WTC11 (cell line): ENCODE data around the gene MPEG1. TPM values are rescaled to one million over a fixed set of nuclear protein-coding genes. Genes with fewer than 3 reads are reported as not detected.

ENCODE experiments used
- ATAC-seq: fragments of 200-7000 bp; cut with Tn5 transposase; 2 replicates; pipeline ENCODE4 v1.10.0; 2021; ENCODE audit warnings: mild to moderate bottlenecking, moderate library complexity
- CTCF ChIA-PET: fragments of 300-600 bp; sonication (Branson Sonifier 250); formaldehyde crosslinking; loops from one replicate; lab custom pipeline; 2021; ENCODE audit warnings: antibody characterized with exemption; lab: Charles Lee
- POLR2A ChIA-PET: fragments of 350-600 bp; sonication (Branson Sonifier 250); formaldehyde crosslinking; loops from one replicate; lab custom pipeline; 2021; ENCODE audit warnings: antibody characterized with exemption; lab: Charles Lee
- DNase-seq: peaks from one replicate; pipeline ENCODE4 v3.0.0; 2021; ENCODE audit warnings: low spot score
- H3K27ac Mint-ChIP-seq: 2 replicates; pipeline ENCODE4 v1.8.0; 2021; ENCODE audit warnings: mixed read lengths
- H3K27me3 Mint-ChIP-seq: 2 replicates; pipeline ENCODE4 v1.8.0; 2021; ENCODE audit warnings: low read depth, mild to moderate bottlenecking, moderate library complexity, mixed read lengths
- H3K36me3 Mint-ChIP-seq: 2 replicates; pipeline ENCODE4 v1.8.0; 2021; ENCODE audit warnings: mixed read lengths
- H3K4me1 Mint-ChIP-seq: 2 replicates; pipeline ENCODE4 v1.8.0; 2022; ENCODE audit warnings: mixed read lengths
- H3K4me3 Mint-ChIP-seq: 2 replicates; pipeline ENCODE4 v1.8.0; 2021; ENCODE audit warnings: mild to moderate bottlenecking, moderate library complexity, mixed read lengths
- H3K9me3 Mint-ChIP-seq: 2 replicates; pipeline ENCODE4 v1.8.0; 2021; ENCODE audit warnings: mixed read lengths
- ARID4B ChIP-seq: sonication (generic); formaldehyde crosslinking; IDR thresholded peaks from 2 replicates; pipeline ENCODE4 v1.8.0; 2023; ENCODE audit warnings: missing genetic modification reagents, mild to moderate bottlenecking, borderline replicate concordance
- ATF1 ChIP-seq: sonication (generic); formaldehyde crosslinking; IDR thresholded peaks from 2 replicates; pipeline ENCODE4 v1.8.1; 2023; ENCODE audit warnings: mild to moderate bottlenecking, moderate library complexity, missing genetic modification reagents
- CBFB ChIP-seq: sonication (generic); formaldehyde crosslinking; IDR thresholded peaks from 2 replicates; pipeline ENCODE4 v1.8.1; 2022; ENCODE audit warnings: mild to moderate bottlenecking, low read depth, missing genetic modification reagents
- CTCF ChIP-seq: fragments of 200-600 bp; IDR thresholded peaks from 2 replicates; pipeline ENCODE4 v1.8.0; 2022; ENCODE audit warnings: antibody characterized with exemption
- ELF4 ChIP-seq: sonication (generic); formaldehyde crosslinking; IDR thresholded peaks from 2 replicates; pipeline ENCODE4 v1.8.1; 2022; ENCODE audit warnings: low read depth, mild to moderate bottlenecking, moderate library complexity, missing genetic modification reagents
- GRHL2 ChIP-seq: fragments of 250-450 bp; sonication (Bioruptor Pico); IDR thresholded peaks from 2 replicates; pipeline ENCODE4 v1.8.0; 2022; ENCODE audit warnings: mild to moderate bottlenecking, moderate library complexity; ENCODE audit not compliant: insufficient replicate concordance, severe bottlenecking
- JUN ChIP-seq: sonication (generic); formaldehyde crosslinking; IDR thresholded peaks from 2 replicates; pipeline ENCODE4 v1.8.0; 2023; ENCODE audit warnings: mild to moderate bottlenecking, missing genetic modification reagents
- MXD4 ChIP-seq: fragments of 250-450 bp; sonication (Bioruptor Pico); IDR thresholded peaks from 2 replicates; pipeline ENCODE4 v1.8.0; 2021; ENCODE audit warnings: mild to moderate bottlenecking, moderate library complexity, borderline replicate concordance
- NR1H2 ChIP-seq: sonication (generic); formaldehyde crosslinking; IDR thresholded peaks from 2 replicates; pipeline ENCODE4 v1.9.0; 2021; ENCODE audit warnings: mild to moderate bottlenecking, moderate library complexity, missing genetic modification reagents
- NR2C2 ChIP-seq: sonication (generic); formaldehyde crosslinking; IDR thresholded peaks from 2 replicates; pipeline ENCODE4 v1.8.0; 2022; ENCODE audit warnings: mild to moderate bottlenecking, missing genetic modification reagents
- OVOL2 ChIP-seq: fragments of 250-450 bp; sonication (Bioruptor Pico); IDR thresholded peaks from 2 replicates; pipeline ENCODE4 v1.9.0; 2021; ENCODE audit warnings: mild to moderate bottlenecking, borderline replicate concordance
- PRRX2 ChIP-seq: fragments of 250-450 bp; sonication (Bioruptor Pico); IDR thresholded peaks from 2 replicates; pipeline ENCODE4 v1.8.0; 2021; ENCODE audit warnings: mild to moderate bottlenecking
- RELA ChIP-seq: sonication (generic); formaldehyde crosslinking; IDR thresholded peaks from 2 replicates; pipeline ENCODE4 v1.8.1; 2022; ENCODE audit warnings: missing genetic modification reagents, mild to moderate bottlenecking, borderline replicate concordance
- SMAD4 ChIP-seq: sonication (generic); formaldehyde crosslinking; IDR thresholded peaks from 2 replicates; pipeline ENCODE4 v1.8.0; 2022; ENCODE audit warnings: mild to moderate bottlenecking, missing genetic modification reagents
- USF1 ChIP-seq: sonication (generic); formaldehyde crosslinking; IDR thresholded peaks from 2 replicates; pipeline ENCODE4 v1.8.0; 2022; ENCODE audit warnings: mild to moderate bottlenecking, missing genetic modification reagents
- ZNF138 ChIP-seq: sonication (generic); formaldehyde crosslinking; conservative IDR thresholded peaks from 2 replicates; pipeline ENCODE4 v1.8.1; 2022; ENCODE audit warnings: mild to moderate bottlenecking, moderate library complexity, missing genetic modification reagents
- ZNF281 ChIP-seq: sonication (generic); formaldehyde crosslinking; IDR thresholded peaks from 2 replicates; pipeline ENCODE4 v1.8.0; 2023; ENCODE audit warnings: mild to moderate bottlenecking, missing genetic modification reagents
- ZNF423 ChIP-seq: fragments of 250-450 bp; sonication (Bioruptor Pico); IDR thresholded peaks from 2 replicates; pipeline ENCODE4 v2.1.2; 2022; ENCODE audit warnings: mild to moderate bottlenecking, moderate library complexity
- total RNA-seq: library from RNA; stranded (reverse); gene quantifications from 3 replicates; pipeline ENCODE4 v1.2.3, GENCODE V29; 2021

MPEG1 gene
- total RNA-seq, 1 experiment from 2014 or later = 0.09 TPM

- ATAC-seq (no peak), DNase-seq (no peak)
- Mint-ChIP-seq H3K4me3 (no peak overlapping the region), H3K36me3 (peaks cover 25% of the 10 kb centered on the region), H3K9me3 (no peaks in the 10 kb centered on the region), H3K4me1 (peaks cover 16% of the 10 kb centered on the region), H3K27me3 (no peaks in the 10 kb centered on the region), H3K27ac (no peak overlapping the region; the same call in 1 of the 2 replicates)
- TF ChIP-seq GRHL2 (CRISPR knock-in tag) = no peak
- no peak for TF ChIP-seq NR1H2 (CRISPR knock-in tag)
- TF ChIP-seq ZNF423 (CRISPR knock-in tag) = no peak
- TF ChIP-seq RELA (CRISPR knock-in tag) = no peak
- no peak for TF ChIP-seq NR2C2 (CRISPR knock-in tag)
- TF ChIP-seq ZNF138 (CRISPR knock-in tag) = no peak
- no peak for TF ChIP-seq JUN
- no peak for TF ChIP-seq SMAD4 (CRISPR knock-in tag)
- TF ChIP-seq CBFB (CRISPR knock-in tag) = no peak
- no peak for TF ChIP-seq ELF4 (CRISPR knock-in tag)
- TF ChIP-seq PRRX2 (CRISPR knock-in tag) = no peak
- CTCF ChIA-PET = interaction anchor here (1.2 to 8.6 kb wide), 7 partner anchors 15 to 254 kb away, joined by 3 to 382 read pairs (median 8); partner anchors contain the start of gene DTX4
- POLR2A ChIA-PET = no interaction called here
Measured at GRCh38 chr11:59187035-59187434, 25.7 kb downstream of the MPEG1 start.

GRCh38 chr11:59186130-59186594 is 26.6 kb downstream of the MPEG1 start:
- Mint-ChIP-seq H3K9me3 (no peaks in the 10 kb centered on the region), H3K27me3 (no peaks in the 10 kb centered on the region), H3K27ac (no peak overlapping the region), H3K36me3 (peaks cover 24% of the 10 kb centered on the region), H3K4me3 (no peak overlapping the region), H3K4me1 (peaks cover 16% of the 10 kb centered on the region)
- ChIA-PET CTCF (interaction anchor here (0.5 to 8.6 kb wide), 49 partner anchors 8 to 1435 kb away, joined by 3 to 382 read pairs (median 4); partner anchors contain the start of genes BTBD18, DTX4, FAM111A and OR4D9), POLR2A (interaction anchor here (1.8 to 2.0 kb wide), 2 partner anchors 12 to 15 kb away, joined by 8 read pairs; partner anchors contain the start of gene DTX4)
- TF ChIP-seq OVOL2 (CRISPR knock-in tag) = no peak
- peak; percentile 65 for TF ChIP-seq CTCF
- DNase-seq = peak; percentile 68
- ATAC-seq = peak; percentile 78

GRCh38 chr11:59185386-59185945 is 27.3 kb downstream of the MPEG1 start:
- Mint-ChIP-seq H3K4me1 (peaks cover 16% of the 10 kb centered on the region), H3K4me3 (no peak overlapping the region), H3K27ac (no peak overlapping the region), H3K27me3 (no peaks in the 10 kb centered on the region), H3K9me3 (no peaks in the 10 kb centered on the region), H3K36me3 (peaks cover 24% of the 10 kb centered on the region)
- TF ChIP-seq ATF1 (CRISPR knock-in tag) (no peak), ARID4B (CRISPR knock-in tag) (no peak), ZNF281 (CRISPR knock-in tag) (no peak), PRRX2 (CRISPR knock-in tag) (no peak), USF1 (CRISPR knock-in tag) (no peak), MXD4 (CRISPR knock-in tag) (no peak)
- DNase-seq (no peak), ATAC-seq (no peak)
- ChIA-PET CTCF (interaction anchor here (0.9 to 8.6 kb wide), 29 partner anchors 9 to 483 kb away, joined by 3 to 382 read pairs (median 6); partner anchors contain the start of genes DTX4, OR4D9, OR5A1 and PATL1), POLR2A (interaction anchor here (0.6 to 2.0 kb wide), 3 partner anchors 11 to 538 kb away, joined by 4 to 8 read pairs (median 8); partner anchors contain the start of gene DTX4)
